Stimulated activated CD8-positive, alpha-beta memory T cell treated with anti-CD3 and anti-CD28 coated beads, Interleukin-12 subunit alpha, Interleukin-12 subunit beta, amount 100 ng/mL, for 24 hours (primary cell): Measurements from ENCODE around the gene CANT1.
A peak's percentile ranks its signal among the peaks of the same experiment; 100 is the strongest.

Experiments used
- DNase-seq: peaks from one replicate; pipeline ENCODE4 v3.0.0-alpha.2; 2020; ENCODE audit errors: extremely low read depth

The CANT1 gene

DNA sequence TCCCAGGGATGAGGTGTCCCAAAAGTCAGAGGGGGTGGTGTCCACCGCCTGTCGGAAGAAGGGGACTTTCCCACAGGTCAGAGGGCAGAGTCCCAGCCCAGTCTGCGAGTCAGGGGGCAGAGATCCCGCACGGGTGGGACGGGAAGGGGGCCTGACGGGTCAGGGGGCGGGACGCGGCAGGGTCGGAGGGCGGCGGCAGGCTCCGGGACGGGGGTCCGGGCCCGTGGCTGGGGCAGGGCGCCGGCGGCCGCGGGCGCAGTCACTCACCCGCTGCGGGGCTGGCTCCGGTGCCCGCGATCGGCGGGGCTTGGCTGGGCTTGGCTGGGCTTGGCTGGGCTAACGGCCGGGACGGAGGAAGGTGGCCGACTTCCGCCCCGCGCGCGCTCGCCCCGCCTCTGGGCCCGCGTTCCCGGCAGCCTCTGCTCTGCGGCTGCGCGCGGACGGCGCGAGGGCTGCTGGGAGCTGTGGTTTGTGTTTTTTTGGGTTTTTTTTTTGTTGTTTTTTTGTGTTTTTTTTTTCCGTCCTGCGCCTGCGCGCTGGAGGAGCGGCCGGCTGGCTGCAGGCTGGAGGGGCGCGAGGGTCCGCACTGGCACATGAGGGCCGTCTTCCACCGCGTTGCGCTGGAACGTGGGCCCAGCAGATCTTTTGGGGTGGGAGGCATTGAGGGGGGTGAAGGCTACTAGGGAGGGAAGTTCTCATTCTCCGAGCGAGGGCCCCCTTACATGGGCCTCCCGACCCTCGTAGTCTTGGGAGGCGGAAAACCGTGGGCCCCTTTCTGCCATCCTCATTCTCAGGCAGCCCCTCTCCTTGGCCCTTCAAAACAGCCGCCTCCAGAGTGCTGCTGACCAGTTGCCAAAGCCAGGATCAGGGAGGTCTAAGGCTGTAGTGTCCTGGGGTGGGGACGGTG is at the start of gene CANT1:
TSS of gene CANT1 (minus strand) at position 368 of the 907 bp plus-strand sequence. CDS start 12,142 bp downstream, outside the sequence.
- DNase-seq, result peak; percentile 55

DNA sequence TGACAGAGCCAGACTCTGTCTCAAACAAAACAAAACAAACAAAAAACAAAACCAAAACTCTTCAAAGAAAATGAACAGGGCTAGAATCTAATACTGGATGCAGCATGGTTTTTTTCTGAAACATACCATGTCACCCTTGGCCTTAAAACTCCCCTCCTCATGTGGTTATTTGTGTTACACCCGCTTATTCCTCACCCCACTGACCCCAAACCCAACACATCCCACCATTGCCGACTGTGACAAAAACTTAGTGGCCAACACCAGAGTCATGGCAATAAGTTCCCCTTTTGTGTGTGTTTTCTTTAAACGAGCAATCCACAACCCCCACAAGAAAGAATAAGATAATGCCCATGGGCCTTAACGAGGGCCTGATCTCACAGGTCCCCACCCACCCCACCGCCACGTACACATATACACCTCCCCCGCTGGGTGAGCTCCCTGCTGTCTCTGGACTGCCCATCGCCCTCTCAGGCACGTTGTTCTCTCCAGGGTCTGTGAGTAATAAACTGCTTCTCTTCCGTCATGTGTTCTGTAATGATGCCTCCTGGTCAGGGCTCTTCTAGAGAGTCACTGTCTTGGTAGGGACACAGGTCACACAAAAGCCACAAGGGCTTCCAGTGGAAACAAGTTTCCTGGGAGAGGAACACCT is 48.3 kb upstream of the CANT1 start:
- no peak for DNase-seq

- no peak for DNase-seq
Measured at GRCh38 chr17:79055197-79055596, 45.6 kb upstream of the CANT1 start.

DNA sequence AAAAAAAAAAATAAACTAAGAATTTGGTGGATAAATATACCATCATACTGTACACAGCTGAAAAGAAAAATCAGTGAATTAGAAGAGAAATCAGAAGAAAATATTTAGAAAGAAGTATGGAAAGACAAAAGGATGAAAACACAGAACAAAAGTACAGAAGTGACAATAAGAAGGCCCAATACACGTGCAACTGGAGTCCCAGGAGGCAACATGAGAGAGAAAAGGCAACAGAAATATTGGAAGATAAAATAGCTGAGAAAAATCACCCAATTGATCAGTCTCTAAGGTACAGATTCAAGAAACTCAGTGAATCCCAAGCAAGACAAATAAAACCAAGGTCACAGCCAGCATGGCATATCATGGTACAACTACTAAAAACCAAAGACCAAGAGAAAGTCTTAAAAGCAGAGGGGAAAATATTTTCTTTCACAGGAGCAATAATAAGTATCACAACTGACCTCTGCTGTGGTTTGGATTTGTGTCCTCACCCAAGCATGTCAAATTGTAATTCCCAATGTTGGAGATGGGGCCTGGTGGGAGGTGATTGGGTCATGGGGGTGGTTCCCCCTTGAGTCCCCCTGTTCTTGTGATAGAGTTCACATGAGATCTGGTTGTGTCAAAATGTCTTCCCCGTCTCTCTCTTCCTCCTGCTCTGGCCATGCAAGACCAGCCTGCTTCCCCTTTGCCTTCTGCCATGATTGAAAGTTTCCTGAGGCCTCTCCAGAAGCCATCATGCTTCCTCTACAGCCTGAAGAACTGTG is 44.8 kb upstream of the CANT1 start:
- DNase-seq, result no peak

GRCh38 chr17:79053251-79053925 is 43.8 kb upstream of the CANT1 start:
- DNase-seq, result no peak

GRCh38 chr17:79052131-79052530 is 42.6 kb upstream of the CANT1 start:
- no peak for DNase-seq

DNA sequence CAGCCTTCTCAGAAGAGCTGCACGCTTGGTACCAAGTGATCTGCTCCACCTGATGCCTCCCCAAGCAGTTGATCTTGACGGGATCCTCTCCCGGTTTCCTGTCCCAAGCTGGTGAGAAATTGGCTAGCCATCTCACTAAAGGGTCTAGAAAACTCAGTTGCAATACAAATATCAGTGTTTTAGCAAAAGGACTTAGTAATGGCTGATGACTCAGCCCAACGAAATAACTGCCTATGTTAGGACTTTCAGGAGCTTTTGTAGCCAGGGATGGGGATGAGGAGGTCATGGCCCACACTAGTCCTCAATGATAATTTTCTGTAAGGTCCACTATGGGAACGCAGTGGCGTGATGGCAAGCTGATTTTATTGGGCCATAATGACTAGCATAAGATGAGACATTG is 41.7 kb upstream of the CANT1 start:
- no peak for DNase-seq

GRCh38 chr17:79050551-79050950 is 41.0 kb upstream of the CANT1 start:
- no peak for DNase-seq

- DNase-seq, result no peak
Measured at GRCh38 chr17:79049821-79050220, 40.3 kb upstream of the CANT1 start.

DNA sequence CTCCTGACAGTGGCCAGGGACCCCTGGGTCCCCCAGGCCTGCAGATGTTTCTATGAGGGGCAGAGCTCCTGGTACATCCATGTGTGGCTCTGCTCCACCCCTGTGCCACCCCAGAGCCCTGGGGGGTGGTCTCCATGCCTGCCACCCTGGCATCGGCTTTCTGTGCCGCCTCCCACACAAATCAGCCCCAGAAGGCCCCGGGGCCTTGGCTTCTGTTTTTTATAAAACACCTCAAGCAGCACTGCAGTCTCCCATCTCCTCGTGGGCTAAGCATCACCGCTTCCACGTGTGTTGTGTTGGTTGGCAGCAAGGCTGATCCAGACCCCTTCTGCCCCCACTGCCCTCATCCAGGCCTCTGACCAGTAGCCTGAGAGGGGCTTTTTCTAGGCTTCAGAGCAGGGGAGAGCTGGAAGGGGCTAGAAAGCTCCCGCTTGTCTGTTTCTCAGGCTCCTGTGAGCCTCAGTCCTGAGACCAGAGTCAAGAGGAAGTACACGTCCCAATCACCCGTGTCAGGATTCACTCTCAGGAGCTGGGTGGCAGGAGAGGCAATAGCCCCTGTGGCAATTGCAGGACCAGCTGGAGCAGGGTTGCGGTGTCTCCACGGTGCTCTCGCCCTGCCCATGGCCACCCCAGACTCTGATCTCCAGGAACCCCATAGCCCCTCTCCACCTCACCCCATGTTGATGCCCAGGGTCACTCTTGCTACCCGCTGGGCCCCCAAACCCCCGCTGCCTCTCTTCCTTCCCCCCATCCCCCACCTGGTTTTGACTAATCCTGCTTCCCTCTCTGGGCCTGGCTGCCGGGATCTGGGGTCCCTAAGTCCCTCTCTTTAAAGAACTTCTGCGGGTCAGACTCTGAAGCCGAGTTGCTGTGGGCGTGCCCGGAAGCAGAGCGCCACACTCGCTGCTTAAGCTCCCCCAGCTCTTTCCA is 39.5 kb upstream of the CANT1 start:
- DNase-seq, result no peak

- DNase-seq, result no peak
Measured at GRCh38 chr17:79047923-79048825, 38.6 kb upstream of the CANT1 start.

DNA sequence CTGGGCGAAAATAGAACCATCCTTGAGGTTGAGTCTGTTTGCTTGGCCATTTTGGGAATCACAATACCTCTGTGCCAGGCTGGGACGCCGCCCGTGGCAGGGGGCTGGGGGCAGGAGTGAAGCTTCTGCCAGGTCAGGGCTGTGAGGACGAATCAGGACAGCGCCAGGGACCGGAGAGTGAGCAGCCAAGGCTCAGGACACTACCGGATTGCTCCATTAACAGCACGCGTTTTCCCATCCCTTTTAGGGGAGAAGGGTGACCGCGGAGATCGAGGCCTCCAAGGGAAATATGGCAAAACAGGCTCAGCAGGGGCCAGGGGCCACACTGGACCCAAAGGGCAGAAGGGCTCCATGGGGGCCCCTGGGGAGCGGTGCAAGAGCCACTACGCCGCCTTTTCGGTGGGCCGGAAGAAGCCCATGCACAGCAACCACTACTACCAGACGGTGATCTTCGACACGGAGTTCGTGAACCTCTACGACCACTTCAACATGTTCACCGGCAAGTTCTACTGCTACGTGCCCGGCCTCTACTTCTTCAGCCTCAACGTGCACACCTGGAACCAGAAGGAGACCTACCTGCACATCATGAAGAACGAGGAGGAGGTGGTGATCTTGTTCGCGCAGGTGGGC is 37.8 kb upstream of the CANT1 start:
- DNase-seq, result no peak

- DNase-seq, result no peak
Measured at GRCh38 chr17:79046916-79047280, 37.3 kb upstream of the CANT1 start.

DNA sequence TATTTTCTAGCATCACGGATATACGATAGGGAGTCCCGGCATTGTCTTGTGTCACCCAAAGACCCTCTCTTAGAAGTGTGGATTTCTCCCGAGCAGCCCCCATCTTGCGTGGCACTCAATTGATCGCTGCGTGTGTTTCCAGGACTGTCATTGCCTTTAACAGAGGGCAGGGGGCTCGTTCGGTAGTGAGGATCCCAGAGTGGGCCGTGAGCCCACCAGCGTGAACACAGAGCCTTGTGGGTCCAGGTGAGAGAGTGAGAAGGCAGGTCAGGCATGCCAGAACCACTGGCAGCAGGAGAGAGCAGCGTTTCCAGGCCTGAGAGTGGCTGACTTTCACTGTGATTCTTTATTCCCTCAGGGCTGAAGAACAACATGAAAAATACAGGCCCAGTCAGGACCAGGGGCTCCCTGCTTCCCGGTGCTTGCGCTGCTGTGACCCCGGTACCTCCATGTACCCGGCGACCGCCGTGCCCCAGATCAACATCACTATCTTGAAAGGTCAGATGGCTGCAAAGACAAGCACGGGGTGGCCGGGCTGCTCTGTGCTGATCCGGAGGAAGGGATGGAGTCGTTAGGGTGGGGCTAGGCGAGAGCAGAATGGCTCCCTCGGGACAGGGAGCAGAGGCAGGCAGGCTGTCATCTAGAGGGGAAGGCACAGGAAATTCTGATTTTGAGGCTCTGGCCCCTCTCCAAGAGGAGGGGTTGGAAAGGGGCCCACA is 36.8 kb upstream of the CANT1 start:
- no peak for DNase-seq

DNA sequence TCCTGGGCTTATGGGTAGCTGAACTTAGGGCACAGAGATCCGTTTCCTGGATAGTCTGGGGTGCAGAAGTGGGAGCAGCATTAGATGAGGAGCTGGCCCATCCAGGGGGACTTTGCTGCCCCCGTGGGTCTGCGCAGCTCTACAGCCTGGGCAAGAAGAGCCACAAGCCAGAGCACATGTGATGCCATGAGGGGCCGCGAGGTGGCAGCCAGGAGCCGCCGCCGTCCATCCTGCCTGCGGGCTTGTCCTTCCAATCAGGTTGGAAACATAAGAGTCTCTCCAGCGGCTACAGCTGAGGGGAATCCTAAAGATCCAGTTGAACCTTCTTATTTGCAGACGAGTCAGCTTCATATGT is 36.3 kb upstream of the CANT1 start:
- no peak for DNase-seq

DNA sequence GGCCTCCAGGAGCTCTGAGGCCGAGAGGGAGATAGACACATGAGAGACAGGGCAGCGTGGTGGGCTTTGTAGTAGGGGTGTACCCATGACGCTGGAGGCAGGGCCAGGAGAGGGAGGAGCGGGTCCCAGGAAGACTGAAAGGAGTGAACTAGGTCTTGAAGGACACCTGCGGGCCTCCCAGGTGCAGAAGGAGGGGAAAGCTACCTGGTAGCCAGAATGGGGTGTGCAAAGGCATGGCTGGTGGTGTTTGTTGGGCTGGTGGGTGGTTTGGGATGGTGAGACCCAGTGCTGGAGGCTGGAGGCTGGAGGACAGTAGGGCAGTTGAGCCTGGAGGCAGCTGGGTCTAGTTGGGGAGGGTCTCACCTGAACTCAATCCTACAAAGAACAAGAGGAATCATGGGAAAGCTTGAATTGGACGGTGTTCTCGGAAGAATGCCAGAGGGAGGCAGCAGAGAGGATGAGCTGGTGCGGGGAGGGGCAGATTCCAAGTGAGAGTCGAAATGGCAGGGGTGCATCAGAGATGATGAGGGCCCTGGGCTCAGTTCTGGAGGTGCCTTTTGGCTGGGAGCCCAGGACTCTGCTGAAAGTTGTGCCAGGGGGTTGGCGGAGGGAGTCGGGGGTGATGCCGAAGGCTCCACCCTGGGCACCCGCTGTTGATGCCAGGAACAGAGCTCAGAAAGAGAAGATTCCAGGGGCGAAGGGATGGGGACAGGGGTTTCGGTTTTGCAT is 35.6 kb upstream of the CANT1 start:
- no peak for DNase-seq

DNA sequence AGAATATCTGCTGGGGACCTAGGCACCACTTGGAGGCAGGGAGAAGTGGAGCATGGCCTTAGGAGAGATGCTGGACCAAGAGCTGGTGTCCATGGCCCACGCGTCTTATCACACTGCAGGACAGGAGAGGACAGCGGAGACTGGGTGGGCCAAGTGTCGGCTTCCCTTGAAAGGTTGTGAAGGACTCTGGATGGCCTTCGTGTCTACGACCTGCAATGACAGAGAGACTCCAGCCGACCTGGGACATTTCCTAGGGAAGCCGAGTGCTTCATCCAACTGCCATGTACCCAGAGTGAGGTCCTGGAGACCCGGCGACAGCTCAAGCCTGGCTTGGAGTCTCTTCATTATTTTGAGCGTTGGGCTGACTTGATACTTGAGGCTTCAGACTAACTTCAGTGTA is 34.9 kb upstream of the CANT1 start:
- DNase-seq, result no peak

- no peak for DNase-seq
Measured at GRCh38 chr17:79043931-79044320, 34.4 kb upstream of the CANT1 start.
